Hindlimb muscle (tissue), 1 donor: ENCODE data around the gene YEATS2. TPM values are rescaled to one million over a fixed set of nuclear protein-coding genes. Genes with fewer than 3 reads are reported as not detected.

Source experiments
- DNase-seq: peaks from one replicate; pipeline ENCODE4 v3.0.0-alpha.2; 2013
- polyA plus RNA-seq: library from polyadenylated mRNA; unstranded; fragments of 120-200 nt; gene quantifications from one replicate; pipeline ENCODE4 v1.2.1, GENCODE V29; 2013; ENCODE audit not compliant: insufficient read length

YEATS2 gene
- polyA plus RNA-seq, 1 donor, result 32.8 TPM

DNA sequence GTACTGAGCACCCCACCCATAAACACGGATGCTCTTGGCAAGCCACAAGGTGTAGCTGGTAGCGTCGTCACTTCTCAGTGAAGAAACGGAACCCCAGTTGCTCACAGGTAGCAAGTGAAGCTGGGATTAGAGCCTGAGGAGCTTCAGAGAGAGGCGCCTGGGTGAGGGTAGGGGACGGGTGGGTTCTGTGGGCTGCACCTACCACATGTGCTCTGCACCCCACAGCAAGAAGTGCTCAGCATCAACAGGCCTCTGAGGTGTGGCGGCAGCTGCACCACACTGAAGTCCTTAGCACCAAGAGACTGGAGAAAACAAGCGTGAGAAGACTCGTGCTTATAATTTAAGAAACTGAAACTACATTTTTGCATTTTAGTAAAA, 118.0 kb downstream of the YEATS2 start:
- no peak for DNase-seq

GRCh38 chr3:183815951-183816475, 118.4 kb downstream of the YEATS2 start:
- no peak for DNase-seq

GRCh38 chr3:183816681-183817510, 119.3 kb downstream of the YEATS2 start:
- no peak for DNase-seq

DNA sequence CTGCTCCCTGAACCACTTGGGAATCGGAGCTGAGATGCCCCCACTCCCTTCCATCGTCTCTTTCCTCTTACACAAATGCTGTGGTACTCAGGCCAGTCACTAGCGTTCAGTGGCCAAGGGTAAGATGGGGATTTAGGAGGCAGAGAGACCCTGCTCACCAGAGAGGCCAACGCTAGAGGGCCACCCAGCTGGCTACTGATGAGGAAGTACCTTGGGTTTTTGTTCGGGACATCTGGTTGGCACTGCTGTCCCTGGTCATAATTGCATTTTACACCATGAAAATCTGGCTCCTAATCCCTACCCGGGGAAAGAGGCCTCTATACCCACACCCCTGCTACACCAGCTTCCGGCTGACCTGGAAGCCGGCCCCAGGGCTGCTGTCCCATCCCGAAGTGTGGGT, 120.0 kb downstream of the YEATS2 start:
- DNase-seq, result no peak

- no peak for DNase-seq
These were observed 120.5 kb downstream of the YEATS2 start for GRCh38 chr3:183818041-183818620.

GRCh38 chr3:183818706-183819624, 121.4 kb downstream of the YEATS2 start:
- no peak for DNase-seq

- DNase-seq, result no peak
These were observed 122.2 kb downstream of the YEATS2 start for GRCh38 chr3:183819831-183820230.

- DNase-seq, result no peak
These were observed 125.0 kb downstream of the YEATS2 start for GRCh38 chr3:183822631-183823030.

GRCh38 chr3:183823963-183824362, 126.4 kb downstream of the YEATS2 start:
- DNase-seq, result no peak

DNA sequence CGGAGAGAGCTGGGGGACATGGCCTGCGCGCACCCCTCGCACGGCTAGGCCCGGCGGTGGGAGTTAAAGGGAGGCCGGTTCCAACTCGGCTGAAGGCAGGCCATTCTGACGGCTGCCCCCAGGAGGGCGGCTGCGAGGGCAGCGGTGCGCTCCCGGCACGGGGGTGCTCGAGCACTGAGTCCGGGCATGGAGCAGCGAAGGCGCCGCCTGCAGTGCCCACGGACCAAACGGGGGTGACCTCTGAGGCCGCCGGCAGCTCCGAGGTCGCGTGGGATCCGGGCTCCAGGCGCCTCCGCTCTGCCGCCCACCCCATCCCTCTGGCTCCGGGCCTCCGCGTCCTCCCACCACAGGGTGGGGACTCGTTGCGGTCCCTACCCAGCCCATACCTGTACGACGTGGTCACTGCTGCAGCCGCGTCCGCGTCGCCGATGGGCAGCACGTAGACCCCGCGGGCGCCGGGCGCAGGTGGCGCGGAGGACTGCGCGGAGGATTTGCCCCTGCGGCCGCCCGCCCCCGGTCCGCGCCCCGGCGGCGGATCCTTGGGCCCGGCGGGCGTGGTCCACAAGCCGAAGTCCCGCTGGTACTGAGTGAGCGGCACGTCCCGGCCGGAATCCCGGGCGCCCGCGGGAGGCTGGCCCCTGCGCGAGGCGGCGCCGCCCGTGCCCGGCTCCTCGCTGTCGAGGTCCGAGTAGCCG, 127.3 kb downstream of the YEATS2 start:
- DNase-seq, result no peak

DNA sequence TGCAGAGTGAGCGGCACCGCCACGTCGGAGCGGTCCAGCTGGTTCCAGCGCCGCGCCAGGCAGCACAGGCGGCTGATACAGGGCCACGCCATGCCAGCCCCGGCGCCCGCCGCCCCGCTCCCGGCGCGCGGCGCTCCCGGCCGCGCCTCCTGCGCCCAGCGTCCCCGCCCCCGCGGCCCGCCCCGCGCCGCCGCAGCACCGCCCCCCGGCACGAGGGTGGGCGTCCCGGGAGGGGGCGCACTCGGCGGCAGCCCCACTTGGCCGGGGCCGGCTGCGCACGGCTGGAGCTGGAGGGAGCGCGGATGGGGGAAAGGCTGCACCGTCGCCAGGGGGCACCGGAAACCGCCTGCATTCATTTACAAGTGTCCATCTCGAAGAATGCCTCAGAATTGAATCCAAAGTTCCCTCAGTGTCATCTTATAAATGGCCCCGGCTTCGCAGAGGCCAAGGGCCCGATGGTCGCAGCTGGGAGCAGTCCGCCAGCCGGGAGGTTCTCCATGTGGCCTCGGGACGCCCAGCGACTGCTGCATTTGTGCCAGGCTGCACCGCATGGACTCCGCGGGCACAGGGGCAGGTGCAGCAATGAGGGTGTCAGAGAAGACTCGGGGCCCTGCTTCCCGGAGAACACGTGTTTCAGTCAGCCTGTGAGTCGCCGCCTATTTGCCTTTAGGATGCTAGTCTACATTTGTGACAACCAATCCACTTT, 128.0 kb downstream of the YEATS2 start, which contains the start of gene MAP6D1:
MAP6D1 (minus strand) TSS at position 122 of the 706 bp plus-strand sequence; CDS start at position 92, 30 bp downstream.
- peak; percentile 46 for DNase-seq

- no peak for DNase-seq
These were observed 129.1 kb downstream of the YEATS2 start for GRCh38 chr3:183826448-183827250.

DNA sequence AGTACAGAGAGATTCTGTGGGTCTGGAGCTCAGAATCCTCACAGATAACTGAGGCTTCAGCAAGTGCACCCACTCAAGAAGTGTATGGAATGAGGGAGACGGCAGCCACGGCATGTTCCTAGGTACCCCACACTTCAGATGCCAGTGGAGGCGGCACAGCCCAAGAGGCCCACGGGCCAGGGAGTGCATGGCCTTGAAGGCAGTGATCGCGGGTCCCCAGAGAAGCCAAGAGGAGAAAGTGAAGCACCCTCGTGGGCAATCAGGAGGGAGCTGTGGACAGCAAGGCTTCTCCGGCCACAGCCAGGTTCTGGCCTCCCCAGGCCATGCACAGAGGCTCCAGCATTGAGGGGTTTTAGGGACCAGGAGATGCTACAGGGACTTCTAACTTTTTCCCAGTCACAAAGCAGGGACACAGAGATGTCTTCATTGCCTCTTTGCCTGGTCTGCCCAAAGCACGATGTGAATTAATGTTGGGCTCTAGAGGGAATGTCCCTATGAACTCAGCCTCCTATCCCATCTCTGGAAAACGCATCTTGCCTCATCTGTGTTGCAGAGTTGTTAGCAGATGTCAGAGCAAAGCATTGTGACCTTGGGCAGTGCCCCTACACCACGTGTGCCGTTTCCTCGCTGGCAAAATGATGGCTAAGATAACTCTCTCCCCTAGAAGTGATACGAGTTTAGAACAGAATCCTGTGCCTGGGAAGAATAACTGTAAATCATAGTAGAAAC, 130.4 kb downstream of the YEATS2 start:
- DNase-seq, result no peak

- DNase-seq, result no peak
These were observed 130.9 kb downstream of the YEATS2 start for GRCh38 chr3:183828538-183828870.

DNA sequence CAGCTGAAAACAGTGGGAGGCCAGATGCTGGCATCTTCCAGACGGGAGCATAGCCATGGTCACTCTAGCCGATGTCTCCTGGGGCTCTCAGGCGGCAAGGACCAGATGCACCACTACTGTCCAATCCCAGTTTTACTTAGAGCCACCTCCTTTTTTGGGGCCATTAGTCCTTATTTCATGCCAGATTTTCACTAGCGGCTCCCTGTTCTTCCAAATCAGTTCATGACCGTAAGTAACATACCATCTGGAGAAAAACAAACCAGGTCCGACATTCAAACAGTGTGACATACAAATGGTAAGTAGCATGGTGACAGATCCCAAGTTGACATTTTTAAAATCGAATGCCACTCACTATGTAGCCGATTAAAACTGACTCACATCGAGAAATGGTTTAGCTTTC, 131.9 kb downstream of the YEATS2 start:
- no peak for DNase-seq

DNA sequence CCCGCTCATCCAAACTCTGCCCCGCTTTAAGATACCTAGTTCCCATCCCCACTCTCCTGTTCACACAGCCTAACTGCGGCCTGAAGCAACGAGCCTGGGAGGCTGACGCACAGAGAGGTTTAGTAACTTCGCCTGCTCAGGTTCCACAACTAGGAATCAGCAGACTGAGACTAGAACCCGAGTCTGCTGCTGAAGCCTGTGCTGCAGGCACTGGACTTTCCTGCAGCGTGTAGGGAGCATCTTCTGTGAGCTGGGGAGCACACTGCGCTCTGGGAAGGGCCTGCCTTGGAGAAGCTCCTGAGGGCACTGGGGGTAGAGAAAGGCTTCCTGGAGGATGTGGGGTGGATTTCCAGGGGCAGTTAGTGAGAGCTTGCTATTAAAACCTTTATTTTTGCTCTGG, 132.6 kb downstream of the YEATS2 start:
- DNase-seq, result no peak

DNA sequence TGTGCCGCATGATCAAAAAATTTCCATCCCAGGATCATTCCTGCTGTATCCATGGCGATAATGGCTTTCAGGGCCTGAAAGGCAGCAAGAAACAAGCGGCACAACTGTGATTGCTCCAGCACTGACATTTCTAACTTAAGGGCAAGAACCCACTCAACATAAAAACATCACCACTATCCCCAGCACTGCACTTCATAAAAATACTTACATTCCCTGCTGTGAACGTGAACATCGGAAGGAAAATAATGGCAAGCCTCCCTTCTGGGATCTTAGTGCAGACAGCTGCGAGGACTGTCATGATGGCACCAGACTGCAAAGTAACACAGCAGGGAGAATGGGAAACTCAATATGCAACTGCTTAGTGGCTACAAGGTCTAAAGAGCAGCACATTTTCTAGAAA, 135.9 kb downstream of the YEATS2 start:
- DNase-seq, result no peak

- no peak for DNase-seq
These were observed 139.8 kb downstream of the YEATS2 start for GRCh38 chr3:183837390-183837789.

GRCh38 chr3:183837894-183838293, 140.3 kb downstream of the YEATS2 start:
- no peak for DNase-seq

- no peak for DNase-seq
These were observed 142.2 kb downstream of the YEATS2 start for GRCh38 chr3:183839751-183840150.
